Fibroblast of peridontal ligament (primary cell): ENCODE measurements around the gene LYPD6.
"Not testable (repeated sequence)": the region's sequence is repeated elsewhere in the genome, so short reads cannot be mapped to it uniquely, and the experiment has no call there.

Experiments
- DNase-seq: peaks from one replicate; pipeline ENCODE4 v3.0.0-alpha.2; 2010; ENCODE audit errors: extremely low read depth

LYPD6 gene

GRCh38 chr2:149330127-149331022 is at the start of gene LYPD6:
LYPD6 (plus strand) TSS chr2:149330587; CDS start chr2:149437709, 107,122 bp downstream.
- peak; percentile 42 for DNase-seq

DNA sequence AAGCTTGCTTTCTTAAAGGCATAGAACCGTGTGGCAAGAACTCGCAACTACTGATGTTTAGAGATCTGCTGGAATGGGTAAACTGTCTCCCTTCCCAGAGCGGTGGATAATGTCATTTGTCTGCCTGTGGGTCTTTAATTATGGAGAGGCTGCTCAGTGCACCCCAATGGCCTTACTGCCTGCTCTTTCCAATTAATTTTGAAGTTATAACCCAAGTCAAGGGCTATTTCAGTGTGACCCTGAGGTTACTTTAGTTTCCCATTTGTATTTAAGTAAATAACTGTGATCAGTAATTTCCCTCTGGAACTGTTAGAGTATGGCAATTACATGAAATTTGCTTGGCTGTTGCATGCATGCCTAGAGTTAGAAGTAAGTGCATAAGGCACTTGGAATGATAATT is 48.9 kb upstream of the LYPD6 start:
- DNase-seq = no peak

DNA sequence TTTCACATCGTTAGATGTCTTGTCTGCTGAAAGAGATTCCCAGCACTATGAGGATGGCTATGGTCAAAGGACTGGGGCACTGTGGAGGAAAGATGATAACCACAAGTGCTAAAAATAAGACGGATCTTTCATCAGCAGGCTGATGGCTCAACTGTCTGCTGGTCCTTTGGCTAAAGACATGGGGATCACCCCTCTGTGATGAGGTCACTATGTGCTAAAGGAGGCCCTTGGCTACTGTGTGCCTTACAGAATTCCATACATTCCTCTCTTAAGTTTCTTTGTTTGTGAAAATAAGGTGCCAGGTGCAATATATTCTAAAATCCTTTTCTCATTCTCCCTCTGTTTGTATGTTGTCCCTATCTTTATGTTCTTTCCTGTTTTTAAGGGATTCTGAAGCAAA is 39.7 kb upstream of the LYPD6 start:
- no peak for DNase-seq

- no peak for DNase-seq
Observed at GRCh38 chr2:149291881-149292280, 38.5 kb upstream of the LYPD6 start.

DNA sequence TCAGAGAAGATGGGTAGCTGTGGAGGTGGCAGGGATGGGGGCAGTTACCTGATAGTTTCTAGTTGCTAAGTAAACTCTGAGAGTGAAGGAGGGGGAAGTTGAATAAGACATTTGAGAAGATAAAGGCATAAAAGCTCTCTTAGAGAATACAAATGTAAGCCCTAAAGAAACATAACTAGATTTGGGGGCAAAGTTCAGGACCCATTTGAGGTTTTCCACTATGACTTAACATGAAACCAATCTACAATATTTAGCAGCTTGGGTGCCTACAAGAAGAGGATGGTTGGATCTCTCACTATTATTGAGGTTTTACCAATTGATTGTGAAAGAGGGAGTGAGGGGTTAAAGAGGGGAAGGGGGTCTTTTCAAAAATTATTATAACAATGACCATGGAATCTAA is 34.4 kb upstream of the LYPD6 start:
- DNase-seq = no peak

- DNase-seq = no peak
Observed at GRCh38 chr2:149307014-149307413, 23.4 kb upstream of the LYPD6 start.

- no peak for DNase-seq
Observed at GRCh38 chr2:149310349-149310748, 20.0 kb upstream of the LYPD6 start.

- no peak for DNase-seq
Observed at GRCh38 chr2:149312039-149312438, 18.3 kb upstream of the LYPD6 start.

- peak; percentile 24 for DNase-seq
Observed at GRCh38 chr2:149313512-149313972, 16.8 kb upstream of the LYPD6 start.

DNA sequence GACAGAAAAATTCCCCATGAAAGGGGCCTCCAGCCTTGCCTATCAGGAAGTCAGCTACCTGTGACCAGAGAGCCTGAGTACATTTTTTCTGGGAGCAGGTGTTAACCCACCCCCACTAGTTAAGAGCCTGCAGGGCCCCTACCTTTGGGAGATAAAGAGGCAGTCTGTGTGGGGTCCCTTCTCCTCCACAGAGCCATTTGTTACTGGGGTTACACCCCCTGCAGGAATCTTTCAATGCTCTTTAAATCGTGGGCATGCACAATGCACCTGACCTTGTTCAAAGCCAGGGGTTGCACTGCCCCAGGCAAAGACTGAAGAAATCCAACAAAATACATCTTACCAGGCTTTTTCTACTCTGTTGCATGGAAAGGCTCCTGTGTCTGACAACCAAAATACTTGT is 15.7 kb upstream of the LYPD6 start:
- no peak for DNase-seq

- DNase-seq = no peak
Observed at GRCh38 chr2:149315461-149315860, 14.9 kb upstream of the LYPD6 start.

GRCh38 chr2:149318566-149318965 is 11.8 kb upstream of the LYPD6 start:
- not testable (repeated sequence) for DNase-seq

DNA sequence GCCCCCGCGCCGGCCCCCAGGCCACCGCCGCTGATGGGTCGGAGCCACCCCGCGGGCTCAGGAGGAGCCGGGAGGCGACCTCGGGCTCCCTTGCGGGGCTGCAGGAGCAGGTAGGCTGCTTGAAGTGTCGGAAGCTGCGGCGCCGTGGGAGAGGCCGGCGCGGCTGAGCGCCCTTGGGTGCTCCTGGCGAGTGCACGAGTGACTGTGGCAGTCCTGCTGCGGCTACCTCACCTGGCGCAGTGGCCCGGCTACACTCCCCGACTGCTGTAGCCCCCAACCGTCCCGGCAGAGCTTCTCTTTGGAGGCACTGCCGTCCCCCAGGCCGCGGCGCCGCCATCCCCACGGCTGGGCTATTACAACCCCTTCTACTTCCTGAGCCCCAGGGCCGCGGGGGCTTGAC is 10.0 kb upstream of the LYPD6 start:
- DNase-seq = no peak

DNA sequence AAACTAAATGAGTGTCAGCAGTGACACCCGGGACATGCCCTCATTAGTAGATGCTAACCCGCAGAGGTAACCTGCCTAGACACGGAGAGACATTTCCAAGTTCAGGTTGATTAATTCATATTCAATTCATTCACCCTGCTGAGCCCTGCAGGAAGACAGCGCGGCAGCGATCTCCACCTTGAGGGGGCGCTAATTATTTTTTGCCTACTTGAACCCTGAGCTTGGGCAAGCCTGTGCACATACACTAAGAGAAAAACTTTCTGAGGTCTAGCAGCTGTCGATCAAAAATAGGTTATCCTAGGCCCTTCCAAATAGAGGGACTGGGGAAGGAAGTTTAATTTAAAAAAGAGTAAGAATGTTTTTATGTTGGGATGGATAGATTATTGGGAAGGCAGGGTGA is 1.3 kb upstream of the LYPD6 start:
- no peak for DNase-seq

DNA sequence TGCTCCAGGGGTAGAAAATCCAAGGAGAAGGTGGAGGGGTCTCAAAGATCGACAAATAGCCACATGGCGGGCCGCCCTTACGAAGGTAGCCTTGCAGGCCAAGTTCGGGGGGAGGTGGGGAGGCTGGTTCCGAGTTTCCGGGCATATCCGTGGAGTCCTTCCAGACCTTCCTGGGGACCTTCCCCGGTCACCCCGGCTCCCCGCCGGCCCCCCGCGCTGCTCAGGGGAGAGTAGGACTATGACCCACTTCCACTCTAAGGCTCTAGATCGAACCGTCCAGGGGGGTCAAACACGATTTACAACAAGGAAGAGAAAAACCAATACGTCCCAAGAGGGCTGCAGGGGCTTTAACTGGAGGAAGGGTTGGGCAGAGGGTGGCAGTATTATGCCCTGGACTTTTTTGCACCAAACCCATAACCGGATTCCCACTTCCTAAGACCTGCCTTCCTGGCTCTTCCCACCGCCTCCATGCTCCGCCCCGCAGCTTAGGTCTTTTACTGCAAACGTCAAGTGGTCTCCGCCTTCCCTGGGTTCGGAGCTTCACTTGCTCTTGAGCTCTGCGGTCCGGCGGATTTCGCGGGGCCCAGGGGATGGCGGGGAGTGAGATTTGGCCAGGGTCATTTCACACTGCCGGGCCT is 779 bp upstream of the LYPD6 start:
- DNase-seq = peak; percentile 32

DNA sequence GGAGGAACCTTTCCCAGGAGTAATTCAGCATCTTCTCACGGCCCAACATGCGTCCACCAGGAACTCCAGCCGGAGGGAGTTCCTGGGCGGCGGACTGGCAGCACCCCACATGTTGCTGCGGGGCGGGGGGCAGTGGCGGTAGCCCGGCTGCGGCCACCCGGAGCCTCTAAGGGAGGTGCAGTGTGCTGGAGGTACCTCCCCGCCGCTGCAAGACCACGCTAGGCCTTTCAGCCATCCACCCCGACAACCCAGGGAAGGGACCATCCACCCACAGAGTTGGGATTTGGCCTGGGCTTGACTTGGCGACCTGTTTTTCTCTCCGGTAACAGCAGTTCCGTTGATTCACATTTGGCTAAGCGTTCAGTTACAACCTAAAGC is 625 bp downstream of the LYPD6 start:
- no peak for DNase-seq

GRCh38 chr2:149332364-149332763 is 2.0 kb downstream of the LYPD6 start:
- no peak for DNase-seq

DNA sequence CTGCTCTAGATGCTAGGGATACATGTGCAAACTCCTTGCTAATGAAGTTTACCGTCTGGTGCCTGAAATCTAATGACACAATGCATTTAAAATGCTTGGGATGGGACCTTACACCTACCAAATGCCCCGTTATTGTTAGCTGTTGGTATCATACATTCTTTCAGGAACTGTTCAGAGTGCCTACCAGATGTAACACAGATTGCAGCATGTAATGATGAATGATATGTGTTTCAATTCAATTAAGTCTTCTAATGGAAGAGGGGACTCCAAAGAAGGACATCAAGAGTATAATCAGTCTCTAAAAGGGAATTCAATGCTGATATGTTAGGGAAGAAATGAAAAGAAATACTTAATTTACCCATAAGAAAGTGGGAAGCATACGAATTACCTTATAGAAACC is 3.2 kb downstream of the LYPD6 start:
- no peak for DNase-seq

DNA sequence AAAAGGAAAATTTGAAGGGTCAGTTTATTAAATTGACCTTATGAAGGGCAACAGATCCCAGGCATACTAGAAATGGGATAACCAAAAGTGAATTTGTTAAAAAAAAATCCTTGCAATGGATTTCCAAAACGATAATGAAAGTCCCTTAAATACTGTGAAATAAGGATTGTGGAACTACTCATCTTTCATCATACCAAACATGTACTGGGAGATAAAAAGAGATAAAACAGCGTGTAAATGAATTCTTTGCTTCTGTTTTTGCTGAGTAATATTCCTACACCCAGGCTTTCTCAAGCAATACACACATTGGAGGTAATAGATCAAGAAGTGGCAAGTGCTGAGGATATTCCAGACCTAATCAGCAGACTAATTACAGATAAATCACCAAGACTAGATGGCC is 3.8 kb downstream of the LYPD6 start:
- DNase-seq = no peak

GRCh38 chr2:149339324-149339723 is 8.9 kb downstream of the LYPD6 start:
- DNase-seq = no peak

- no peak for DNase-seq
Observed at GRCh38 chr2:149342509-149342908, 12.1 kb downstream of the LYPD6 start.

- no peak for DNase-seq
Observed at GRCh38 chr2:149344105-149344504, 13.7 kb downstream of the LYPD6 start.

GRCh38 chr2:149346272-149346671 is 15.9 kb downstream of the LYPD6 start:
- no peak for DNase-seq
